HepG2 (cell line): Measurements from ENCODE around the gene PNMA8C. TPM values are rescaled to one million over a fixed set of nuclear protein-coding genes. Genes with fewer than 3 reads are reported as not detected.
A peak's percentile ranks its signal among the peaks of the same experiment; 100 is the strongest.

Source experiments
- ATAC-seq: fragments of 200-7000 bp; cut with Tn5 transposase; 3 replicates; pipeline ENCODE4 v1.9.1; 2020; ENCODE audit warnings: mild to moderate bottlenecking, moderate library complexity
- BruUV-seq: library from RNA; stranded (reverse); fragments of 400-500 nt; replicated peaks from 2 replicates; lab custom pipeline; 2021; lab: Mats Ljungman, UMichigan
- CTCF ChIA-PET: fragments of 300-600 bp; formaldehyde crosslinking; extraction: SDS; loops from one replicate; lab custom pipeline; 2021; ENCODE audit warnings: low total read pairs, inconsistent platforms, low intra/inter-chr PET ratio; lab: Yijun Ruan, JAX
- POLR2A ChIA-PET: fragments of 350-600 bp; sonication (Branson Sonifier 250); formaldehyde crosslinking; loops from one replicate; lab custom pipeline; 2020; ENCODE audit warnings: antibody characterized with exemption, inconsistent platforms; lab: Yijun Ruan, JAX
- DNase-seq: peaks from one replicate; pipeline ENCODE4 v3.0.0-alpha.2; 2015; ENCODE audit warnings: low spot score
- FAIRE-seq: peaks from 3 replicates; lab custom pipeline; 2011; peaks lifted over from hg19 to GRCh38; lab: Jason Lieb, UNC
- H2AFZ ChIP-seq: one replicate; pipeline ENCODE4 v1.6.1; 2011; ENCODE audit warnings: low read length, inconsistent platforms
- H3K27ac ChIP-seq: fragments of 300-600 bp; 3 replicates; pipeline ENCODE4 v1.8.0; 2011; ENCODE audit warnings: mixed run types, mild to moderate bottlenecking, mixed read lengths, low read length, inconsistent platforms; ENCODE audit not compliant: insufficient read depth; ENCODE audit errors: extremely low read length
- H3K27me3 ChIP-seq, 2 experiments: fragments of 200-600 bp in 1 of 2; 2 replicates in 1 of 2; 3 replicates in 1 of 2; pipeline versions ENCODE4 v1.6.0 to v1.8.0; 2011; ENCODE audit warnings: low read length in 2 of 2, mild to moderate bottlenecking in 2 of 2, moderate library complexity in 2 of 2, inconsistent platforms in 1 of 2; ENCODE audit not compliant: insufficient read depth in 2 of 2, control insufficient read depth in 1 of 2
- H3K36me3 ChIP-seq, 2 experiments: fragments of 200-600 bp in 1 of 2; replicated peaks in 1 of 2; 2 replicates in 1 of 2; 3 replicates in 1 of 2; pipeline versions ENCODE4 v1.5.1 to v1.8.0; 2011; ENCODE audit warnings: low read length in 2 of 2, inconsistent platforms in 1 of 2; ENCODE audit not compliant: insufficient read depth in 2 of 2, control insufficient read depth in 1 of 2
- H3K4me1 ChIP-seq: 2 replicates; pipeline ENCODE4 v1.5.1; 2012; ENCODE audit warnings: low read length, inconsistent platforms; ENCODE audit not compliant: insufficient read depth
- H3K4me2 ChIP-seq: 2 replicates; pipeline ENCODE4 v1.6.0; 2011; ENCODE audit warnings: low read depth, low read length, inconsistent platforms
- H3K4me3 ChIP-seq, 3 experiments: fragments of 200-600 bp in 1 of 3; sonication (generic), shearing (Covaris generic) in 1 of 3; replicated peaks in 1 of 3; 2 replicates each; pipeline ENCODE4 v1.5.1; 2011 to 2016; ENCODE audit warnings: low read length in 3 of 3, inconsistent platforms in 2 of 3, low read depth in 2 of 3, mild to moderate bottlenecking in 2 of 3, control low read depth in 1 of 3, mixed read lengths in 1 of 3; ENCODE audit not compliant: insufficient read depth in 1 of 3
- H3K79me2 ChIP-seq: one replicate; pipeline ENCODE4 v1.6.1; 2011; ENCODE audit warnings: low read length, inconsistent platforms; ENCODE audit not compliant: insufficient read depth
- H3K9ac ChIP-seq: 2 replicates; pipeline ENCODE4 v1.6.0; 2011; ENCODE audit warnings: mild to moderate bottlenecking, low read depth, low read length, inconsistent platforms; ENCODE audit not compliant: insufficient read depth
- H3K9me3 ChIP-seq: 2 replicates; pipeline ENCODE4 v1.5.1; 2012; ENCODE audit warnings: mild to moderate bottlenecking, low read length
- H4K20me1 ChIP-seq: 2 replicates; pipeline ENCODE4 v1.6.0; 2011; ENCODE audit warnings: inconsistent platforms, mild to moderate bottlenecking, low read length, moderate library complexity; ENCODE audit not compliant: insufficient read depth
- AHR ChIP-seq: IDR thresholded peaks from 2 replicates; pipeline ENCODE4 v1.6.1; 2018; ENCODE audit warnings: missing genetic modification reagents, missing compliant biosample characterization
- BRD4 ChIP-seq: sonication (generic); formaldehyde crosslinking; IDR thresholded peaks from 2 replicates; pipeline ENCODE4 v1.4.0; 2020; ENCODE audit warnings: missing genetic modification reagents
- GATA4 ChIP-seq: sonication (generic); IDR thresholded peaks from 2 replicates; pipeline ENCODE4 v1.6.1; 2016; ENCODE audit warnings: antibody characterized with exemption, low read depth, borderline replicate concordance
- JDP2 ChIP-seq: sonication (generic); formaldehyde crosslinking; IDR thresholded peaks from 2 replicates; pipeline ENCODE4 v1.8.1; 2022; ENCODE audit warnings: missing genetic modification reagents, borderline replicate concordance
- KLF6 ChIP-seq: IDR thresholded peaks from 2 replicates; pipeline ENCODE4 v1.8.0; 2016; ENCODE audit warnings: missing biosample characterization, missing genetic modification reagents
- MEF2D ChIP-seq: sonication (generic); formaldehyde crosslinking; IDR thresholded peaks from 2 replicates; pipeline ENCODE4 v1.5.1; 2020; ENCODE audit warnings: mild to moderate bottlenecking, missing genetic modification reagents
- RFXANK ChIP-seq: IDR thresholded peaks from 2 replicates; pipeline ENCODE4 v1.6.1; 2016
- SNAPC2 ChIP-seq: sonication (generic); formaldehyde crosslinking; IDR thresholded peaks from 2 replicates; pipeline ENCODE4 v1.8.1; 2022; ENCODE audit warnings: mild to moderate bottlenecking, missing genetic modification reagents
- SP140L ChIP-seq: sonication (generic); formaldehyde crosslinking; IDR thresholded peaks from 2 replicates; pipeline ENCODE4 v1.4.0; 2020; ENCODE audit warnings: missing genetic modification reagents, borderline replicate concordance
- ZFP36 ChIP-seq: fragments of 150-350 bp; IDR thresholded peaks from 2 replicates; pipeline ENCODE4 v1.6.1; 2018; ENCODE audit warnings: borderline replicate concordance, low read length, low read depth; ENCODE audit not compliant: partially characterized antibody
- ZNF180 ChIP-seq: sonication (generic); formaldehyde crosslinking; IDR thresholded peaks from 2 replicates; pipeline ENCODE4 v1.4.0; 2020; ENCODE audit warnings: low read depth, missing genetic modification reagents, borderline replicate concordance
- ZNF746 ChIP-seq: sonication (generic); formaldehyde crosslinking; IDR thresholded peaks from 2 replicates; pipeline ENCODE4 v1.8.0; 2022; ENCODE audit warnings: mild to moderate bottlenecking, missing genetic modification reagents
- WGBS: methylation state at CpG from one replicate; pipeline ENCODE4 v1.1.6; 2017; ENCODE audit warnings: low lambda C conversion rate; 5-methylcytosine and 5-hydroxymethylcytosine counted together
- in situ Hi-C: cut with HindIII; loops from 2 replicates; pipeline ENCODE4 v1.10.0; 2017; ENCODE audit warnings: low pct_unique_long_range_greater_than_20kb; ENCODE audit not compliant: extremely low pct_ligation_motif_present
- intact Hi-C: fragments of 100-400 bp; cut with micrococcal nuclease; formaldehyde crosslinking; loops from one replicate; pipeline ENCODE4 v1.10.0; 2022; ENCODE audit not compliant: unreplicated experiment
- polyA plus RNA-seq, 8 experiments: library from polyadenylated mRNA; depleted of rRNA in 3 of 8; stranded (reverse) in 7 of 8; unstranded in 1 of 8; fragments of >200 nt; fragmentation: Illumina TruSeq in 4 of 8; extraction: Trizol in 4 of 8; gene quantifications; 2 replicates each; pipeline versions ENCODE4 v1.2.1 to v1.2.3, GENCODE V29; 2011 to 2016; ENCODE audit warnings: low read depth in 4 of 8, missing spikeins in 1 of 8, mixed read lengths in 1 of 8; ENCODE audit not compliant: insufficient read depth in 1 of 8
- total RNA-seq, 5 experiments: library from RNA; depleted of rRNA; stranded (reverse); fragments of >200 nt; fragmentation: Illumina TruSeq; extraction: Trizol; gene quantifications; 2 replicates each; pipeline ENCODE4 v1.2.3, GENCODE V29; 2016; ENCODE audit warnings: low read depth in 1 of 5

The PNMA8C gene
- total and polyA plus RNA-seq, 2 of the 13 experiments (the other 11 are each of a cell fraction or from before 2014, with no cell fraction given): not detected

GRCh38 chr19:46471811-46472543 is 43.2 kb upstream of the PNMA8C start:
- no peak for TF ChIP-seq ZNF180 (CRISPR knock-in tag)
- TF ChIP-seq KLF6: no peak
- no peak for TF ChIP-seq ZNF746
- TF ChIP-seq JDP2 (CRISPR knock-in tag): no peak
- TF ChIP-seq SNAPC2: no peak
- no peak for TF ChIP-seq ZFP36
- TF ChIP-seq AHR (CRISPR knock-in tag): no peak
- no peak for TF ChIP-seq SP140L (CRISPR knock-in tag)
- TF ChIP-seq BRD4 (CRISPR knock-in tag): no peak
- no peak for TF ChIP-seq GATA4
- no peak for TF ChIP-seq RFXANK (CRISPR knock-in tag)
- no peak for TF ChIP-seq MEF2D (CRISPR knock-in tag)
- WGBS: 51% methylated on average over 11 of the region's 11 CpGs
- intact Hi-C loops (no loop called here), in situ Hi-C loops (no loop called here)
- Histone ChIP-seq H3K9ac (no peak overlapping the region), H3K4me2 (peak overlapping the region; percentile 68; the same call in 1 of the 2 replicates), H3K9me3 (no peaks in the 10 kb centered on the region), H3K36me3 (no peaks in the 10 kb centered on the region), H4K20me1 (no peaks in the 10 kb centered on the region), H3K27me3 (peaks cover 2 to 19% of the 10 kb centered on the region in 2 experiments; a peak in 3 of 5 replicates), H2AFZ (no peak overlapping the region), H3K4me3 (peak overlapping the region in 1 of 3 experiments; percentile 40; a peak in 1 of 6 replicates), H3K27ac (no peak overlapping the region), H3K79me2 (no peaks in the 10 kb centered on the region), H3K4me1 (peaks cover 27% of the 10 kb centered on the region)
- DNase-seq (no peak), FAIRE-seq (no peak), ATAC-seq (no peak)
- BruUV-seq: no TSS peak
- POLR2A ChIA-PET: no interaction called here
- CTCF ChIA-PET: no interaction called here
